GM12864 (cell line): ENCODE results near the gene SEMA5A.

Experiments
- DNase-seq: peaks from one replicate; pipeline ENCODE4 v3.0.0-alpha.2; 2011; ENCODE audit warnings: low read depth
- H3K4me3 ChIP-seq: 2 replicates; pipeline ENCODE4 v1.5.1; 2011; ENCODE audit warnings: mild to moderate bottlenecking, low read depth, low read length, control low read depth
- TF ChIP-seq, protein P1 (sequence below): IDR thresholded peaks from 2 replicates; pipeline ENCODE4 v1.5.1; 2011; ENCODE audit warnings: low read depth, mild to moderate bottlenecking, moderate library complexity, low read length, control low read depth, inconsistent platforms; ENCODE audit errors: missing control alignments

SEMA5A gene

GRCh38 chr5:9347541-9348295, 198.2 kb downstream of the SEMA5A start:
- no peak for DNase-seq
- no peak overlapping the region for H3K4me3 ChIP-seq
- TF ChIP-seq, protein P1, sequence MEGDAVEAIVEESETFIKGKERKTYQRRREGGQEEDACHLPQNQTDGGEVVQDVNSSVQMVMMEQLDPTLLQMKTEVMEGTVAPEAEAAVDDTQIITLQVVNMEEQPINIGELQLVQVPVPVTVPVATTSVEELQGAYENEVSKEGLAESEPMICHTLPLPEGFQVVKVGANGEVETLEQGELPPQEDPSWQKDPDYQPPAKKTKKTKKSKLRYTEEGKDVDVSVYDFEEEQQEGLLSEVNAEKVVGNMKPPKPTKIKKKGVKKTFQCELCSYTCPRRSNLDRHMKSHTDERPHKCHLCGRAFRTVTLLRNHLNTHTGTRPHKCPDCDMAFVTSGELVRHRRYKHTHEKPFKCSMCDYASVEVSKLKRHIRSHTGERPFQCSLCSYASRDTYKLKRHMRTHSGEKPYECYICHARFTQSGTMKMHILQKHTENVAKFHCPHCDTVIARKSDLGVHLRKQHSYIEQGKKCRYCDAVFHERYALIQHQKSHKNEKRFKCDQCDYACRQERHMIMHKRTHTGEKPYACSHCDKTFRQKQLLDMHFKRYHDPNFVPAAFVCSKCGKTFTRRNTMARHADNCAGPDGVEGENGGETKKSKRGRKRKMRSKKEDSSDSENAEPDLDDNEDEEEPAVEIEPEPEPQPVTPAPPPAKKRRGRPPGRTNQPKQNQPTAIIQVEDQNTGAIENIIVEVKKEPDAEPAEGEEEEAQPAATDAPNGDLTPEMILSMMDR, result no peak

DNA sequence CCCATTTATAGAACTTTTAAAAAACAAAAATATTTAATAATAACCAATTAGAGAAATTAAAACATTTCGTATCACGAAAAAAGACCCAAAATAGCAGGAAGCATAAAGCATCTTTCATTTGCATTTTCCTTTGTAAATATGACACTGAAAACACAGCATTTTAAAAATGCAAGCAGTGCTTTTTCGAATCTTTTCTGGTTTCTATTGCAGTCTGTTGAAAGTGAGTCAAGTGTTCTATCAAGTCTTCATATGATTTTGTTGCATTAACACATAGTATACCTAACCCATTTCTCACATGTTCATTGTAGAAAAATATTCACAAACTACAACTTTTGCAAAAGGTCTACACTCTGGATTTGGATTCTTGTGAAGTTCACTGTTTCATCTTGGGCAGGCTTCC, 198.8 kb downstream of the SEMA5A start:
- TF ChIP-seq, protein P1, result no peak
- no peak for DNase-seq
- H3K4me3 ChIP-seq, result no peak overlapping the region

GRCh38 chr5:9344751-9345240, 201.1 kb downstream of the SEMA5A start:
- H3K4me3 ChIP-seq, result no peak overlapping the region
- TF ChIP-seq, protein P1, result no peak
- no peak for DNase-seq

GRCh38 chr5:9343146-9343850, 202.6 kb downstream of the SEMA5A start:
- TF ChIP-seq, protein P1, result no peak
- H3K4me3 ChIP-seq, result no peak overlapping the region
- DNase-seq, result no peak

GRCh38 chr5:9342161-9342787, 203.6 kb downstream of the SEMA5A start:
- TF ChIP-seq, protein P1, result no peak
- DNase-seq, result no peak
- no peak overlapping the region for H3K4me3 ChIP-seq

- no peak for DNase-seq
- H3K4me3 ChIP-seq, result no peak overlapping the region
- TF ChIP-seq, protein P1, result no peak
Measured at GRCh38 chr5:9340085-9340484, 205.8 kb downstream of the SEMA5A start.
